A204.1 (cell line): ENCODE results near the gene PLPPR4.
"Not testable (repeated sequence)": the region's sequence is repeated elsewhere in the genome, so short reads cannot be mapped to it uniquely, and the experiment has no call there.

ENCODE experiments used
- FAIRE-seq: peaks from 2 replicates; lab custom pipeline; 2012; peaks lifted over from hg19 to GRCh38; lab: Jason Lieb, UNC

The PLPPR4 gene

GRCh38 chr1:99268021-99268420 is 3.7 kb downstream of the PLPPR4 start:
- FAIRE-seq, result no peak

GRCh38 chr1:99269321-99269720 is 5.0 kb downstream of the PLPPR4 start:
- no peak for FAIRE-seq

DNA sequence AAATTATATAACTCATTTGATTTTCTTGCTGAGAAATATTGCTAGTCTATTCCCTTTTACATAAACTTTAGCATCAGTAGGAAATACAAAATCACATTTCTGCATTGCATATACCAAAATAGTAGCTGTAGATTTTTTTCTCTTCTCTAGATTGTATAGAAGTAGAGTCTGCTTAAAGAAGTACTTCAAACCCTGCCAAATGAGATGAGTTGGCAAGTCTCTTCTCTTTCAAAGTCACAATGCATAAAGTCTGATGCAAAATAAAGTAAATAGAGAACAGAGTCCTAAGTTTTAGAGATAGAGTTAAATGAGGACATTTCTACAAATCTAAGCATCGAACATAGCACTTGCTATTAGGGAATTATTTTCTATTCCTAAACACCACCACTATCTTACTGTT is 6.4 kb downstream of the PLPPR4 start:
- FAIRE-seq, result no peak

- FAIRE-seq, result no peak
Observed at GRCh38 chr1:99271249-99271648, 7.0 kb downstream of the PLPPR4 start.

DNA sequence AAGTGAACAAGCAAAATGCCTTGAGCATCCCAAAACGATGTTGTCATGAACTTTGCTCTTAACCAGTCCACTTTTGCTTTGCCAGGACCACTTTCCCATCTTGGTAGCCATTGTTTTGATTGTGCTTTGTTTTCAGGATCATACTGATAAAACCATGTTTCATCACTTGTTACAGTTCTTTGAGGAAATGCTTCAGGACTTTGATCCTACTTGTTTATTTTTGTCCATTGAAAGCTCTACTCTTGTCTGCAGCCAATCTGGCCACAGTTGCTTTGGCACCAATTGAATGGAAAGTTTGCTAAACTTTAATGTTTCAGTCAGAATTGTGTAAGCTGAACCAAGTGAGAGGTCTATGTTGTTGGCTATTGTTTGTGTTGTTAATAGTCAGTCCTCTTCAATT is 12.8 kb downstream of the PLPPR4 start:
- FAIRE-seq, result no peak

- no peak for FAIRE-seq
Observed at GRCh38 chr1:99279525-99279924, 15.2 kb downstream of the PLPPR4 start.

GRCh38 chr1:99281105-99281504 is 16.8 kb downstream of the PLPPR4 start:
- FAIRE-seq, result no peak

DNA sequence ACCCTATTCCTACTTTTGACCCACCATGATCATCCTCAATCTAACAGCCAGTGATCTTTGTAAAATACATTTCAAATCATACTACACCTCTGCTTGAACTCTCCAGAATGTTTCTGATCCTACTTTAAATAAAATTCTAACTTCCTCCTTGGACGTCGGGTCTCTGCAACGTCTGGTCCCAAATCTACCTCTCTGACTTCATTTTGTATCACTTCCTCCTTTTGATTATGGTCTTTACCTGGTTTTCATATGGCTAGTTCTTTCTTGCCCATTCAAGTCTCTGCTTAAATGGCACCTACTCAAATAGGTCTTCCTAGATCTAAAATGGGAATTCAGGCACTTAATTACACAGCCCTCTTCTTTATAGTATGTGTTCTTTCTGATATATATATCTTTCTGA is 18.2 kb downstream of the PLPPR4 start:
- FAIRE-seq, result no peak

DNA sequence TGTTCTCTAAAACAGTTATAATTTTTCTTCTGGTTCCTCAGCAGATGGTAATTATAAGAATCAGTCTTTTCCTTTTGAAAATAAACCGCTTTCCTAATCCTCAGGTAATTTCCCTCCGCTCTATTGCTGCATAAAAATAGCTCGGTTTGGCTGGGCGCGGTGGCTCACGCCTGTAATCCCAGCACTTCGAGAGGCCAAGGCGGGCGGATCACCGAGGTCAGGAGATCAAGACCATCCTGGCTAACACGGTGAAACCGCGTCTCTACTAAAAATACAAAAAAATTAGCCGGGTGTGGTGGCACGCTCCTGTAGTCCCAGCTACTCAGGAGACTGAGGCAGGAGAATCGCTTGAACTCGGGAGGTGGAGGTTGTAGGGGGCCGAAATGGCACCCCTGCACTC is 19.2 kb downstream of the PLPPR4 start:
- FAIRE-seq, result not testable (repeated sequence)

DNA sequence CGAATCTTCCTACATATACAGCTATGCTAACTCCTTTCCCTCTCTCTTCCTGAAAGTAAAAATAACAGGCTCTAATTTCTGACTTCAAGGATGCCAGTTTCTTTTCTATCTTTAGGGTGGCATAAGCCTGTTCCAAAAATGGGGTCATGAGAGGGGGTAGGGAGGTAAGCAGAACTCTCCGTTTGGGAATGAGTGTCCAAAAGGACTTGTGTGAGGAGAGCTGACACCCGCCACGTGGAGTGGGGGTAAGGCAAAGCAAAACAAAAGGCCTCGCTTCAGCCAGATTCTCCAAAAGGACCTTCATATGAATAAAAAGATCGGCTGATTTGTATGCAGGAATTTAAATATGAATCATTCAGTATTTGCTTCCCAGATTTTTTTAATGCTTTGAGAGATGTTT is 28.6 kb downstream of the PLPPR4 start:
- no peak for FAIRE-seq

- no peak for FAIRE-seq
Observed at GRCh38 chr1:99297923-99298322, 33.6 kb downstream of the PLPPR4 start.

- no peak for FAIRE-seq
Observed at GRCh38 chr1:99304725-99305282, 40.5 kb downstream of the PLPPR4 start.

DNA sequence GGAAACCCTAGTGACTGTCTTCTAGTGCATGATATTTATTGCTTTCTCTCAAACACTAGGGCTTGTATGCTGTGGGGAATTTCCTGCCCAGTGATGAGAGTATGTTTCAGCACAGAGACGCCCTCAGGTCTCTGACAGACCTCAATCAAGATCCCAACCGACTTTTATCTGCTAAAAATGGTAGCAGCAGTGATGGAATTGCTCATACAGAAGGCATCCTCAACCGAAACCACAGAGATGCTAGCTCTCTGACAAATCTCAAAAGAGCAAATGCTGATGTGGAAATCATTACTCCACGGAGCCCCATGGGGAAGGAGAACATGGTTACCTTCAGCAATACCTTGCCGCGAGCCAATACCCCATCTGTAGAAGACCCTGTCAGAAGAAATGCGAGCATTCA is 41.3 kb downstream of the PLPPR4 start:
- no peak for FAIRE-seq

GRCh38 chr1:99306056-99306455 is 41.8 kb downstream of the PLPPR4 start:
- FAIRE-seq, result no peak

GRCh38 chr1:99306644-99307043 is 42.4 kb downstream of the PLPPR4 start:
- no peak for FAIRE-seq

DNA sequence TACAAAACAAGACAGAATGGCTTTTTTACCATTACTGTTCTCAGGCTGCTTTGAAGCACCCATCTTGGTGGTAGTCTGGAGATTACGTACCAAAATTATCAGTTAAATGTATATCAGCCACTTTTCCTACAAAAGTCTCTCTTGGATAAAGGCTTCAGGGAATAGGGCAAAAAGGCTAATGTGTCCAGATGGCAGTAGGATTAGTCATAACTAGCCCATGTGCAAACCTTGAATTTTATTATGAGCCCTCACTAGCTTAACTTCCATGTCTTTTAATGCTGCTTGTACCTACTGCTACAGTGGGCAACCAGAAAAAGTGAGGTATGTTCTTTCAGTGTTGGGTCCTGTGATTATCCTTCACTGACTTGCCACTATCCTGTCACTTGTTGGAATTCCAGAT is 51.0 kb downstream of the PLPPR4 start:
- no peak for FAIRE-seq

- FAIRE-seq, result no peak
Observed at GRCh38 chr1:99326215-99326949, 62.1 kb downstream of the PLPPR4 start.

DNA sequence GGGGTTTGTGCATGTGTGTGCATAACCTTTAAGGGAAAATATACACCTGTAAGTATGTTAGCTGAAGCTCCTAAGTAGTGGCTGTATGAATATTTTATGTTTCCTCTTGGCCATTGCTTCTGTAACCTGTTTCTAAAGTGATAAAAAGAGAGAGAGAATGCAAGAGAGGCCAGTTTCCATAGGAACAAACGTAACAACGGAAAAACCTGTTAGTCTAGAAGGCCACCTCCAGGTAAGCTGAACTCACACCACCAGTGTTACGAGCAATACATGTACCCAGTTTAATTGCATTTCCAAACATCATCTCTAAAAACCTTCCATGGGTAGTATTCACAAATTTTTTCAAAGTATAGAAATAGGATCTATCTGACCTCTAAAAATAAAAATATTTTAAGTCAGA is 63.1 kb downstream of the PLPPR4 start:
- FAIRE-seq, result no peak

DNA sequence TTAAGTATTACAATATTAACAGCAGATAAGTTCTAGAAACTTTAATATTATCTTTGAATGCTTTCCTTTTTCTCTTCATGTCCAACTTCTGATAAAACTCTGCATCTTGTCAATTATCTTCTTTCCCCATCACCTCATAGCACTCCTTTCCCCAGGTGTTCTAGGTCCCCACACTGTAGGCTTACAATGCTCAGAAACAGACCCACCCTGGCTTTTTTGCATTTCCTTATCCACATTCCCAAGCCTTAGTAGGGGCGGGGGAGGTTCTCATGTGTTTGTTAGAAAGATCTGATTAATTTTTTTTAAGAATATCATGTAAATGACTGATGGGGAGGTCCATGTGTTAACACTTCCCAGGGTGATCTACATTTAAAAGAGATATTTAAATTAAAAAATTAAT is 63.9 kb downstream of the PLPPR4 start:
- FAIRE-seq, result no peak

DNA sequence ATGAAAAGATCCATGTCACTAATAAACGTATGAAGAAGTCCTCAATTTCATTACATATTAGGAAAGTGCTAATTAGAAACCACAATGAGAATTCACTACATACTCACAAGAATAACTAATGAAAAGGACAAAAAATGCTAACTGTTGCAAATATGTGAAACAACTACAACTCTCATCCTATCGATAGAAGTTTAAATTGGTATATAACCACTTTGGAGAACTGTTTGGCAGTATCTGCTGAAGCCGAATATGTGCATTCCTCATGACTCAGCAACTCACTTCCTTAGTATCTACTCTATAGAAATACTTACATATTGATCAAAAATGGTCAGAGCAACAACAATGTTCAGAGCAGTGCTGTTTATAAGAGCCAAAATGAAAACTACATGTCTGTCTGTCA is 66.8 kb downstream of the PLPPR4 start:
- FAIRE-seq, result no peak

DNA sequence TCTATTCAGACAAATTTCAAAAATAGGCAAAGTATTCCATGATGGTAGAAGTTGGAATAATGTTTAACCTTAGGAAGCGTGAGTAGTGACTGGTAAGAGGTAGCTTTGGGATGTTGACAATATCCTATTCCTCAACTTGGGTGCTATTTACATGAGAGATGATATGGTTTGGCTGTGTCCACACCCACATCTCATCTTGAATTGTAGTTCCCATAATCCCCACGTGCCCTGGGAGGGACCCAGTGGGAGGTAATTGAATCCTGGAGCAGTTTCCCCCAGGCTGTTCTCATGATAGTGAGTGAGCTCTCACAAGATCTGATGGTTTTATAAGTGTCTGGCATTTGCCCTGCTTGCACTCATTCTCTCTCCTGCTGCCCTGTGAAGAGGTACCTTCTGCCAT is 67.3 kb downstream of the PLPPR4 start:
- FAIRE-seq, result no peak

DNA sequence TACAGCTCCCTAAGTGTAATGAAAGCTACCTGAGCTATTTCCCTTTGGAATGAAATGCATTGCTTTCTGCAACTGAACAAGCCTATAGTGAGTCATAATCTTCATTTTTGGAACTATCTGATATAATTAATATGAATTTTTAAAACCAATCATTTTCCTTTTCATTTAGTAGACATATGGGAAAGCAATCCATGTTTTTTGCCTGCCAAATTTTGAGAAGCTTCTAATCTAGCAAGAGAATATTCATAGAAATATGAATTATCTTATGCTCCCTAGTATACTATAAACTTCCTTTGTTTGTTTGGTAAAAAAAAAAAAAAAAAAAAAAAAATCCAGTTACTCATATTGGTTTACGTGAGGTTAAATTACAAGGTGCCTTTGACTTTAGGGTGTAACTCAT is 68.3 kb downstream of the PLPPR4 start:
- FAIRE-seq, result no peak

DNA sequence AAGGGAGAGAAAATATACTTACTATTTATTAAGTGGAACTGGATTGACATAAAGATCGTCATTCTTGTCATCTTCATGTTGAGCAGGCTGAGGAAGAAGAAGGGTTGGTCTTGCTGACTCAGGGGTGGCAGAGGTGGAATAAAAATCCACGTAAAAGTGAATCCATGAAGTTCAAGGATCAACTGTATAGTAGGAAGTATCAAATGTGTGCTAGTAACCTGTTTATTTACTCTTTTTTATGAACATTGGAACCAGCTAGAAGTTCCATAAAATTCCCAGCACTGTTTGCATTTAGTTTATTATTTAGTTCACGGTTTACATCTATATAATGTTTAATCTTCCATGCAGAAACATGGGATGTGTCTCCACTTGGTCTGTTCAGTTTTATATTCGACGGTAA is 70.7 kb downstream of the PLPPR4 start:
- FAIRE-seq, result no peak

DNA sequence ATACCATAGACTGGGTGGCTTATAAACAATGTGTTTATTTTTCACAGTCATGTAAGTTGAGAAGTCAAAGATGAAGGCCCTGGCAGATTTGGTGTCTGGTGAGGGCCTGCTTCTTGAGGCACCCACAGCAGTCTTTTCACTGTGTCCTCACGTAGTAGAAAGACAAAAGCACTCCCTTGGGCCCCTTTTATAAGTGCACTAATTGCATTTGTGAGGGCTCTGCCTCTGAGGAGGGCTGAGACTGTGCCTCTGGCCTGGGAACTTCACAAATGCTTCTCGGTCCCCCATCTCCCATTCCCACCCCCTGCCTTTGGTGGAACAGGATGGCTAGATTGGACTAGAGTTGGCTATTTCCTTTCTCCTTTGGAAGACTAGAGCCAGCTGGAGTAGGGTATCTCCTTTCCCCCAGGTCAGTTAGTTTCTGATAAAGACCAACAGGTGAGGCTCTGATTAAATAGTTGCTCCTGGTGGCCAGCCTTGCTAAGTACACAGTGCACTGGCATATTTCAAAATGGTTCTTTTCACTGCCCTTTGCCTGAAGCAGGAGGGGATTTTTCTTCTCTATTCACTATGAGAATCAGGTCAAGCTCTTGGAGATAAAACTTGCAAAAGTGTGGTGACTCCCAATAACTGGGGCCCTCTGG is 82.9 kb downstream of the PLPPR4 start:
- FAIRE-seq, result no peak
